EH (cell line): Measurements from ENCODE around the gene SLC26A8.
"Not testable (repeated sequence)": the region's sequence is repeated elsewhere in the genome, so short reads cannot be mapped to it uniquely, and the experiment has no call there.

Source experiments
- DNase-seq: peaks from one replicate; pipeline ENCODE4 v3.0.0-alpha.2; 2015; ENCODE audit warnings: low read depth

SLC26A8 gene

DNA sequence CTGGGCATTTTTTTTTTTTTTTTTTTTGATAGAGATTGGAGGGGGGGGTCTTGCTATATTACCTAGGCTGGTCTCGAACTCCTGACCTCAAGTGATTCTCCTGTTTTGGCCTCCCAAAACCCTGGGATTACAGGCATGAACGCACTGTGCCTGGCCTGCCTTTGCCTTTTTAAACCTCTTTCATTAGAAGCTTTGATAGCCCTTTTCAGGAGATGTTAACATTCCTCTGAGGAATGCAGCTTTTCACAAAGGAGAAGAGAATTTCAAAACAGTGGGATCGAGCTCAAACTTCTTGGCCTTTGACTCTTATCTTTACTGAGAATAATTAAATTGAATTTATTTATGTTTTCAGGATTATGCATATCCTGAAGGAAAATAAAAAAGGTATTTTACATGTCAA, 31.3 kb downstream of the SLC26A8 start:
- DNase-seq, result no peak

DNA sequence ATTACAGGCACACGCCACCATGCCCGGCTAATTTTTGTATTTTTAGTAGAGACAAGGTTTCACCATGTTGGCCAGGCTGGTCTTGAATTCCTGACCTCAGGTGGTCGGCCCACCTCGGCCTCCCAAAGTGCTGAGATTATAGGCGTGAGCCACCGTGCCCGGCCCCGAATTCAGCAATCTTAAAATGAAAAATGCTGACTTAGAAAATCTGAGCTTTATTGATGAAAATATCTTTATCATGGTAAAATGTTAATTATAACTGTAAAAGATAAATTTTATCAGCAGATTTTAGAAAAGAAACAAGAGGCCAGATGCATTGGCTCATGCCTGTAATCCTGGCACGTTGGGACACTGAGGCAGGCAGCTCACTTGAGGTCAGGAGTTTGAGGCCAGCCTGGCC, 36.4 kb downstream of the SLC26A8 start:
- not testable (repeated sequence) for DNase-seq

DNA sequence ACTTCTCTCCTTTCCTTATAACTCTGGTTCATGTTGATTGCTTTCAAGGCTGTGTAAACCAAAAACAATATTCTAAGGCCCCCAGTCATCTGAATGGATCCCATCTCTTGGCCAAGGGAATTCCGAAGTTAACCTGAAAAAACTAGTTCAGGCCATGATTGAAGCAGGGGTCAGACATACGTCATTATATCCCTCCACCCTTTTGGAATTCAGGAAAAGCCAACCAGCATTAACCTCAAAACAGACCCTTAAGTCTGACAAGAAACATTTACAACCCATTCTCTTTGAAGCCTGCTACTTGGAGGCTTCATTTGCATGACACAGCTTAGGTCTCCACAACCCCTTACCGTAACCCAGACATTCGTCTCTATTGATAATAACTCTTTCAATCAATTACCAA, 39.7 kb downstream of the SLC26A8 start:
- DNase-seq, result no peak

DNA sequence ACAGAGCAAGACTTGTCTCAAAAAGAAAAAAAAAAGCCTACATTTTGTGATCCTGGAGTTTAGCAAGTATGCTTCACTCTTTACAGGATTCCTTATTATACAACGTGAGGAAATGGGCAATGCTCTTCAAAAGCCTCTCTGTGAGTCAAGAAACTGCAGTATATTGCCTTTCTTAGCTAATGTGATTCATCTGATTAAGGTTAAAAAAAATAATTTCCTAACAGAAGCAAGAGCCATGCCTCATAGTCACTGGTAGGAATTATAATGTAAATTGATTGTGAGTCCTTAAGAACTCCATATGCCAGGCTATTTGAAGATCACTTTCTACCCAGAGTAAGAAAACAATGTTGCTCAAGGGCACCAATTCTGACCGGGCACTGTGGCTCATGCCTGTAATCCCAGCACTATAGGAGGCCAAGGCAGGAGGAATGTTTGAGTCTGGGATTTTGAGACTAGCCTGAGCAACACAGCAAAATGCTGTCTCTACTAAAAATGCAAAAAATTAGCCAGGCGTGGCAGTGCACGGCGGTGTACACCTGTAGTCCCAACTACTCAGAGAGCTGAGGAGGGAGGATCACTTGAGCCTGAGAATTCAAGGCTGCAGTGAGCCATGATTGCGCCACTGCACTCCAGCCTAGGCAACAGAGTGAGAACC, 43.3 kb downstream of the SLC26A8 start:
- DNase-seq, result no peak

DNA sequence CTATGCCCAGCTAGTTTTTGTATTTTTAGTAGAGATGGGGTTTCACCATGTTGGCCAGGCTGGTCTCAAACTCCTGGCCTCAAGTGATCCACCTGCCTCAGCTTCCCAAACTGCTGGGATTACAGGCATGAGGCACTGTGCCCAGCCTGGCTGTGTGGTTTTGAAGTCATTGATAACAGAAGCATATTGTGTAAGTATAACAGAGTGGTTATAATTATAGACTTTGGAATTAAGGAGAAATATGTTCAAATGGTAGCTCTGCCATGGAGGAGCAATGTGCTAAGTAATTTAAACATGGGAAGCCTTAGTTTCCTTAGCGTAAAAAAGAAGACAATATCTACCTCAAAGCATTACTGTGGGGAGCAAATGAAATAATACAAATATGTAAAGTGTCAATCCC, 44.3 kb downstream of the SLC26A8 start:
- not testable (repeated sequence) for DNase-seq

DNA sequence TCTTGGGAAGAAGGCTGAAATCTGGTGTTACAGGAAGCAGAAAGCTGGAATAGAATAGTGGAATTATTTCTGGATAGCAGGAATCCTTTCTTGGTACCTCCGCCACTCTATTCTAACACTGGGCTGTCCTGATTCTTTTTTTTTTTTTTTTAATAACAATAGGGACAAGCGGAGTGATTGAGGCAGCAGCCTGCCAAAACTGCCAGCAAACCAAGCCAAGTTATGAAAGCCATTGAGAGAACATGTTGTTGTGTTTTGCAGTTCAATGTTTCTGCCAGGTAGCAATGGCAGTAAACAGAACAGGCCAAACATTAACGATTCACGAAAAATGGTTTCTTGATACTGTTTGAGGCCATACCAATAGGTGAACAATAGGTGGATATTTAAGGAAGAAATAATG, 47.1 kb downstream of the SLC26A8 start:
- no peak for DNase-seq

DNA sequence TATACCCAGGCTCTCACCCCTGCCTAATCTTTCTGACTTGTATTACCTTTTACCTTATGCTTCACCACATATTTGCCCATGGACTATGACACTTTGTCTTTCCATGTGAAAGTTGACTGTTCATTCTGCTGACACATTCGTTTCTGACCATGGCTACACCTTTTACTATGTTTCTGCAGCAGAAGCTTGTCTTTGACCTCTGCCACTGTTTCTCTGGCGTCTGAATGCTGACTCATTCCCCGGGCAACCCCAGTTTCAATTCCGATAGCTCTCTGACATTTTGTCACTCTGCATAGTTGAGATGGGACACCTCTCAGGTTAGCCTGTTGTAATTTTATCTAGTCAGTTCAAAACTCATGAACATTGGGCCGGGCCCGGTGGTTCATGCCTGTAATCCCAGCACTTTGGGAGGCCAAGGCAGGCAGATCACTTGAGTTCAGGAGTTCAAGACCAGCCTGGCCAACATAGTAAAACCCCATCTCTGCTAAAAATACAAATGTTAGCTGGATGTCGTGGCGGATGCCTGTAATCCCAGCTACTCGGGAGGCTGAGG, 50.7 kb downstream of the SLC26A8 start:
- DNase-seq, result no peak

DNA sequence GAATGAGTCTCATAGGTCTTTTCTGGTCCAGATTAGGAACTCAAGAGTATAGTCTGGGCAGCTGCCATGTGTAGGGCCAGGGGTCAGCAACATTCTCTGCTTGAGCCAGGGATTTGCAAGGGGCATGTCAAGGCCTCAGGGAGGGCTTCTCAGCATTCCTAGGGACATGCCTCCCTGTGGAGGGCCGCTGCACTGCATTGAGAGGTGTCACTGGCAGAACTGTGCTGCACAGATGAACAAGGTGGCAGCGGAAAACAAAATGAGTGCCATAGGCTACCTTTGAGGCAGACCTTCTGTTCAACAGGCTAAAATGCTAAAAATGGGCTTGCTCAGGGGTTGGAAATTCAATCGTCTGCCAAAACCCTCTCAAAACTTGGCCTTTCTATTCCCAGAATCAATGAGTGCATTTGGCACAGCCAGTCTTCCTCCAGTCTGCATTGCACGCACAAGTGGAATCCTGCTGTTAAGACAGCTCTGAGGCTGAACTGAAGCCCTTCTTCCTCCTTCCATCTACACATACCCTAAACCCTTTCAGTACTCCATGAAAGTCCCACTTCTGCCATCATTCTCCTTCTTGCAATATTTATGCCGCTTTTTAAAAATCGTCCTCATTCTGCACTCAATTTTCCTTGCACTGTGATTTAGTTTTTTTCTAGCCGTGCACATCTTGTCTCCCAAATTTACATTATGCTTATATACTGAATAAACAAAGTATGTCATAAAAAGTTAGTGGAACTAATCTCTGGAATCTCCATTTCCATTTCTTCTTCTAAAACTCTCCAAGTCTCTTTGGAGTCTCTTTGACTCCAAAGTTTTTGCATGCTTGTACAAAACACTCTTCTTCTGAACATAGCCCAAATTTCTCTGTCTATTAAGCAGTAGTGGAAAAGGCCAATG, 51.7 kb downstream of the SLC26A8 start:
- DNase-seq, result no peak

DNA sequence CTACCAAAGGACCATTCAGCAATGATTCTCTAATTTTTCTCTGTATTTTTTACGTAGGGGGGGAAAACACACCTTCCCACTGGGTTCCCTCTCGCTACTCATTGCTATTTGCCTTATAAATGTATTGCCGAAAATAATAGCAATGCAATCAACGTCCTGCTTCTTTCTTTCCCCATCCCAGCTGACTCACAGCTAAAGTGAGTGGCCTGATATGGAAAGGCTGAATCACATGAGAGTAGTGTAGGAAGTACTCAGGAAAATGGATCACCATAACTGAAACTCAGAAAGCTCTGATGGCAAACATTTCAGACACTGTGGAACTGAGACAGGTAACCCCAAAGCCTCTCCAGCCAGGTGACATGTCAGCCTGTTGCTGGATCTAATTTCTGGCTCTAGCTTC, 54.3 kb downstream of the SLC26A8 start:
- DNase-seq, result peak; percentile 23

DNA sequence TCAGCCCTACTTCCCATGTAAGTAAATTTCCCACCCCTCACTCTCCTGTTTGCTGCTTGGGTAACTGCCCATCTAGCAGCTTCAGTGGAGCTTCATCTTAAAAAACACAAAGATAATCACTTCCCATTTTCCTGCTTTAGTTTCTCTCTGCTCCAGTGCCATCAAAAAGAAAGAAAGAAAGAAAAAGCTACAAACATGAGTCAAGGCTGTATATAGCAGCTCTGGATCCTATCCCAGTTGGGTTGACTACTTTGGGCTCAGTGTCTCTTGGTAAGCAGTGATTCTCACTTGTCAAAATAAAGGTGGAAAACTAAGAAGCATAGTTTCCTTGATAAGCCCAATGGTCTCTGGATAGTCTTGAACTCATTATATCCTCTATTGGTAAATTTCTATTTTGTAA, 54.8 kb downstream of the SLC26A8 start:
- DNase-seq, result no peak

DNA sequence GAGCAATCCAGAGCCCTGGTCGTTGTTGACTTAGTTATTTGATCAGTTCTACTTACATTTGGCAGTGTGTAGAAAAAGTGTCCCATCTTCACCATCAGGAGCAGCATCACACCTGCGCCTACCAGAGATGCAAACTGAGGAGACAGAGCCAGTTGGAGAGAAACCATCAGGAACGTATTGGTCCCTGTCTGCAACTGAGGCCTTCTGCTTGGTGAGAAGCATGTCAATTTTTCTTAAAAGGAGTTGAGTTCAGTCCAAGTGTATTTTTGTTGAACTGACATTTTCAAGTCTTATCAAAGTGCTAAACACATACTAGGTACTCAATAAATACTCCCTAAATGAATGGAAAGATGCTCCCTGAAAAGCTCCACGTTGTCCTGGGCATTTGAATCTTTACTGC, 55.6 kb downstream of the SLC26A8 start:
- DNase-seq, result no peak

DNA sequence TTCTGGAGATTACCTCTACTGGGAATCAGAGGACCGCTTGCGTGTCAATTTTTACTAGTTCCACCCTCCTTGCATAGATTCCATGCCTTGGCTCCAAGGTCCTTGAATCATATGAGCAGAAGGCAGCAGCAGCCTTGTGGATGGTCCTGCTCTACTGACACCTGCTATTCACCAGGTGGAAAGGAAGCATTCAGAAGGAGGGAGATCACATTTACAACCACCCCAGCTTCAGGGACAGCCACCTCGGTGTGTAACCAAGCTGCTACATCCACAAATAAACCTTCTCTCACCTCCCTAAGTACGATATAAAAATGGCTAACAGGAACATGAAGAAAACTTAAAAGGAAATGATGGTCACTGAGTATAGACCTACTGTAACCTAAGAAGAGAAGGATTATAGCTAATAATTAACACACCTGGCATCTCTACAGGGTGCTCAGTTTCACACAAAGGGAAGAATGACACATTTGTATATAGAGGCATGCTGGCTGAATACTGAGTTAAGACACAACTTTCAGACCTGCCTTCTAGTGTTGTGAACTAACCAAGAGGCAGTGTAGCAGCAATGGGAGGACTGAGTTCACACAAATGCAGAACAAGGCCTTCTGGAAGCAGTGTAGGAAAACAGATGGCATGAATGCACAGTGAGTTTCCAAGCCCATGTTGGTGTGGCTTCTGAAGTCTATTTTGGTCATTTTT, 57.2 kb downstream of the SLC26A8 start:
- DNase-seq, result no peak

DNA sequence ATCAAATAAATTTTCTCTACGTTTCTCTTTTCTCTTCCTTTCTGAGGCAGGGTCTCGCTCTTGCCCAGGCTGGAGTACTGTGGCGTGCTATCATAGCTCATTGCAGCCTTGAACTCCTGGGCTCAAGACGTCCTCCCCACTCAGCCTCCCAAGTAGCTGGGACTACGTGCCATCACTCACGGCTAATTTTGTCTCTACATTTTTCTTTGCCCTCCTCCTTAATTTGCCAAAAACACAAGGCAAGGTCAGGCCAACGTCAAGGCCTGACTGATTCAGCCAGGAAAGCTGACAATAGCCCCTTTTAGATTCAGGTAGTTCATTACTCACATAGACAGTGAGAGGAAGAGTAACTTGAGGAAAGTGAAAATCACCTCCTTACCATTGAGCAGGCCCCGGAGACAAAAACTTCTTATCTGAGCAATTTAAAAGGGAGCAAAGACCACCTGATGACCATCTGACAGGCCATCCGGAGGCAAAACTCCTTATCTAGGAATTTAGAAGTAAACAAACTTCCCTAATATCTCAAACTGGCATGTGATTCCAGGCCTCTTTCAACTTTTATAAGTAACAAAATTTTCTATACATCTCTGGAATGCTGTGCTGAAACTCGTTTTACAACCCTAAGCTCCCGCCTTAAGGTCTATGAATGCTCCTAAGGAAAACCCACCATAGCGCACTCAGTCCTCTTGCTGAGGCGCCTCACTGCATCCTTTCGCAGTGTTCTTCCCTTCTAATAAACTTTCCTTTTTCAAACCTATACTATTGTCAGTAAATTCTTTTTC, 61.5 kb downstream of the SLC26A8 start:
- DNase-seq, result no peak

DNA sequence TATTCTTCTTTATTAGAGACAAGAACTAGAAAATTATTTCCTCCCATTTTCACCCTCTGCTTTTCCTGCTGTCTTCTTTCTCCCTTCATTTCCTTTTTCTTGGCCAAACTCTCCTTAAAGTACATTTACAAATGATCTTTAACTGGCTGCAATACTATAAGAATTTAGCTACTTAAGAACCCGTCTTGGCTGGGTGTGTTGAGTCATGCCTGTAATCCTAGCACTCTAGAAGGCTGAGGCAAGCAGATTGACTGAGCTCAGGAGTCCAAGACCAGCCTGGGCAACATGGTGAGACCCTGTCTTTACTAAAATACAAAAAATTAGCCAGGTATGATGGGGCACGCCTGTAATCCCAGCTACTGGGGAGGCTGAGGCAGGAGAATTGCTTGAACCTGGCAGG, 64.3 kb downstream of the SLC26A8 start:
- DNase-seq, result peak; percentile 9

DNA sequence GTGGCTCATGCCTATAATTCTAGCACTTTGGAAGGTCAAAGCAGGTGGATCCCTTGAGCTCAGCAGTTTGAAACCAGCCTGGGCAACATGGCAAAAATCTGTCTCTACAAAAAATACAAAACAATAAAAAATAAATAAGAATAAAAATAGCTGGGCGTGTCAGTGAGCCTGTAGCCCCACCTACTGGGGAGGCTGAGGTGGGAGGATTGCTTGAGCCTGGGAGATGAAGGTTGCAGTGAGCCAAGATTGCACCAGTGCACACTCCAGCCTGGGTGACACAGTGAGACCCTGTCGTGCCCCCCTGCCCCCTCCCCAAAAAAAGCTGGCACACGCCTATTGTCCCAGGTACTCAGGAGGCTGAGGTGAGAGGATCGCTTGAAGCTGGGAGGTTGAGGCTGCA, 68.5 kb downstream of the SLC26A8 start:
- DNase-seq, result no peak

DNA sequence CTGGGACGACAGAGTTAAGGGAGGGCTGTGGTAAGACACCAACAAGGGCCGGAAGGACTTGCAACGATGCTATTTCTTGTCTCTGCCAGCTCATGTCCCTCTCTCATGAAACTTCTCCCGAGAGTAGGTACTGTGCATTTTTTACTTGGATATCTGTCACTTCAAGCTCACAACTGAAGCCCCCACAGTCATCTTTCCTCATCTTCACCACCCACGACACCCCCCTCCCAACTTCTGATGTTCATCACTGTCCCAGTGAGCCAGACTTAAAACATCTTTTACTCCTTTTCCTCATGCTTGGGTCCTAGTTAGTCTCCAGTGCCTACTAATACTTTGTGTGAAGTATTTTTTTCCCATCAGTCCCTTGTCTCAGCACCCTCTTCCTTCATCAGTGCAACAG, 68.9 kb downstream of the SLC26A8 start:
- DNase-seq, result no peak

DNA sequence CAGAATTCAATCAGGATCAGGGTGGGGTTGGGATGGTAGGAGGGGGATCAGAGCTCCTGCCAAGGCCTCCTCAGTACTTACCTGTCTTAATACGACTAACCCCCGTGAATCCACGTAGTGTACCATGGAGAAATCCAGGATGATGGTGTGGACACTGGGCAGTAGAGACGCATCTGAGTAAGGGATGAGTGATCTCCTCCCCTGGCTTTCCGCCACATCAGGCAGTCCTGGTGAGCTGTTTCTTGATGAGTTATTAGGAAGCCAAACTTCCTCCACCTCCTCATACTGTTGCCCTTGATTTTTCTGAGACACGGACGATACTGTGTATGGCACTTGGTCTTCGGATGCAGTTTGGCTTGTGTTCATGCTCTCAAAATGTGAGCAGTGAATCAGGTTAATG, 69.4 kb downstream of the SLC26A8 start:
- DNase-seq, result peak; percentile 19

DNA sequence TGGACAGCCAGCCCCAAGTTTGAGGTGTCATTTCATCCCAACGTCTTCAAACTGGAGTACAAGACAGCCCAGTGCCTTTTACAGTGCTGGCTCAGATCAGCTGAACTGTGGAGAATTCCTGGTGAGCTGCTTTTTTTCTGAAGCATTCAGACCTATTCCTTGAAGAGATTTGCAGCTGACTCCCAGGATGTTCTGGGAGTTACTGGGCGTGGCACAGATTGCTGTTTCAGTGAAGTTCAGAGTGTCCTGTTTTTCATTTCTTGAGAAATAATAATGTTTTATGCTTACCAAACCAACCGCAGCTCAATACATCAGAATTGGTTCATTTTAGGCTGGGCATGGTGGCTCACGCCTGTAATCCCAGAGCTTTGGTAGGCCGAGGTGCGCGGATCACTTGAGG, 70.1 kb downstream of the SLC26A8 start:
- no peak for DNase-seq

DNA sequence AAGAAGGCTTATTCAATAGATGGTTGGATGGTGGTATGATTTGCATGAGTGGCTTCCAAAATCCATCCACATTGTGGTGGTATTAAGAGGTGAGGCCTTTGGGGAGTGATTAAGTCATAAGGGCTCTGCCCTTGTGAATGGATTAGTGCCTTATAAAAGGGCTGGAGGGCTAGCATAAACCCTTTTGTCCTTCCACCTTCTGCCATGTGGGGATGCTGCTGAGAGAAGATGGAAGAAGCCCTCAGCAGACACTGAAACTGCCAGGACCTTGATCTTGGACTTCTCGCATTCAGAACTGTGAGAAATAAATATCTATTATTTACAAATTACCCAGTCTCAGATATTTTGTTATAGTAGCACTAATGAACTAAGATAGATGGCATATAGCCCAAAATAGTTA, 75.7 kb downstream of the SLC26A8 start:
- peak; percentile 37 for DNase-seq

DNA sequence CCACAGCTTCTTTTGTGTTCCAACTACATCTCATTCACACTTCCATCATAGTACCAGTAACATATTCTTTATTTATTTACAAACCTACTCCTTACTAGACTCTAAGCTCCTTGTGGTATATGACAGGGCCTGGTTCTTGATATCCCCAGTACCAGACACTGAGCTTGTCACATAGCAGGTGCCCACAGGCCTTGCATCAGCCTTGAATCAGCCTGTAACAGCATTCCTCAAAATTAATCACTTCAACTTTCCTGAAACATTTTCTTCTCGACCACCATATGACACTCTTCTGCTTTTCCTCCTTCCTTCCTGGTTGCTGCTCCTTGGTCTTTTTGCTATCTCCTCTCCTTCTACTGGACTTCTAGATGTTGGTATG, 78.8 kb downstream of the SLC26A8 start:
- peak; percentile 7 for DNase-seq

DNA sequence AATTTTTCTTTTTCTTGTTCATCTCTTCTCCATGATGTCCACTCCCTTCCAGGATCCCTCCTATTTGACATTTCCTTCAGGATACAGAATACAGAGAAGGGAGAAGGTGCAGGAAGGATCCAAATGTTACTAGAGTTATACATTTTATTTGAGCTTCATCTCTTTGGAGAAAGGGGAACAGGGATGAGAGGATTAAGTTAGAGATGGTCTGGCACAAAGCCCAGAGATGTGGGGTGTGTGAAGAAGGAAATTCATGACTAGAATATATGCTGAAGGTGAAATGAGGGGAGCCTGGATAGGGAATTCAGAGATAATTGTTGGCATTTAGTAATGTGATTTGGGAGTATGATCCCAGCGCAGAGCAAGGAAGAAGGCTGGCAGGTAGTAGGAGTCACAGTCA, 81.1 kb downstream of the SLC26A8 start:
- no peak for DNase-seq

DNA sequence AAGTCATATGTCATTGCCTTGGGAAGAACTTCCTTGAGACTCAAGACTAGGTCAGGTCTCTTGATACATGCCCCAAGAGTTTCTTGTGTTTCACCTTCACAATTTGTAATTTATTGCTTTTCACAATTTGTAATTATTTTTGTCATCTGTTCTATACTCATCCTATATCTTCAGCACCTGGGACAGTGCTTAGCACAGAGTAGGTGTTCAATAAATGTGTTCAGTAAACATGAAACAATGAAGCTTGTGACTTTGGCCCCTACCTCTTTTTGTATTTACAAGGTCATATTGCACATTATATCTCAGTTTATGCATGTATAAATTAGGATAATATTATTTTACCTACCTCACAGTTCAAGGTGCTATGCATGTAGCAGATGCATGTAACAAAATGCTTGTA, 82.1 kb downstream of the SLC26A8 start:
- DNase-seq, result no peak
